ENCODE results near the gene LAMB3.

Gene LAMB3

DNA sequence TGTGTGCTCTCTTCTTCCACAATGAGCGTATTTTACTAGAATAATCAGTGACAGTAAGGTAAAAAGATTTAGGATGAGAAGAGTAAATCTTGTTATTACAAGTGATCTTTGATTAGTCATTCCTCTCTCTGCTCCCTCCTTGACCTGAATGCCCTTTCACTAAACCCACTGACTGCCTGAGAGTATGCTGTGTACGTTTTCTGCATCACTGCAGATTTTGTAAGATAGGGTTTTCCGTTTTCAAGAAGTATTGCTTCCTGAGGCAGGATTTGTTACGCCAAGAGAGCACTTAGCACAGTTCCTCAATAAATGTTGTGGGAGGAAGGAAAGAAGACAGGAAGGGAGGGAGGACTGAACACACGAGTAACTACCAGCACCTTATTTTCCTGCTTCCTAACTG, 7.7 kb upstream of the LAMB3 start:
- DNase-seq: no peak

- DNase-seq: no peak
Measured at GRCh38 chr1:209657918-209658317, 5.7 kb upstream of the LAMB3 start.

DNA sequence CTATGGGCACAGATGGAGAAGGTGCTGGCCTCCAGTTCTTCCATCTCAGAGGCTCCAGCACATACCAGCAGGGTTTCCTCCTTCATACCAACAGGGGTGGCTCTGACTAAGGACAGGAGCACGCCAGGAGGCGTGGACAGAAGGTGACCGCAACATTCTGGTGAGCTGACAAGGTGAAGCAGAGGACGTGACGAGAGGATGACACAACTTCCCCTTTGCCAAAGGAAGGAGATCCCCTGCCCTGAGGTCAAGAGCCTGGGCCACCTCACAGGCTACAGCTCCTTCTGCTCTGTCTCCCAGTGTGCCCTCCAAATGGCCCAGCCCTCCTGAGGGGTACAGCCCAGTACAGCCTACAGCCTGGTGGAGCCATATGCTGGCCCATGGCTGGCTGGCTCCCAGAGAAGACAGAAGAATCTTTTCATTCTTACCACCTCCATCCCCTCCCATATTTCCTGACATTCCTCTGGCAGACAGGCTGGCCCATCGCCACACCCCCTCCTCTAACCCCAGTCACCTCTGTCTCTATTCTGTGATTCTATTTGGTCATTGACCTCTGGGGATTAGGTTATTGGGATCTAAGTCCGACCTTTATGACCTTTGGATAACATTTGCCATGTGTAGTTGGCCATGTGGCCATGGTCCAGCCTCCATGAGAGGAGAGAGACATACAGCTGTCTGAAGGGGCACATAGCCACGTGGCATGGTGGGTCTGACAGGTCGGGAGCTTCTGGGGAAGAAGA, 5.1 kb upstream of the LAMB3 start:
- DNase-seq: no peak

- no peak for DNase-seq
Measured at GRCh38 chr1:209655411-209656231, 3.4 kb upstream of the LAMB3 start.

- DNase-seq: no peak
Measured at GRCh38 chr1:209653915-209654351, 1.7 kb upstream of the LAMB3 start.

- DNase-seq: no peak
Measured at GRCh38 chr1:209652873-209653401, 712 bp upstream of the LAMB3 start.

GRCh38 chr1:209651138-209651587, 1.1 kb downstream of the LAMB3 start:
- DNase-seq: no peak

DNA sequence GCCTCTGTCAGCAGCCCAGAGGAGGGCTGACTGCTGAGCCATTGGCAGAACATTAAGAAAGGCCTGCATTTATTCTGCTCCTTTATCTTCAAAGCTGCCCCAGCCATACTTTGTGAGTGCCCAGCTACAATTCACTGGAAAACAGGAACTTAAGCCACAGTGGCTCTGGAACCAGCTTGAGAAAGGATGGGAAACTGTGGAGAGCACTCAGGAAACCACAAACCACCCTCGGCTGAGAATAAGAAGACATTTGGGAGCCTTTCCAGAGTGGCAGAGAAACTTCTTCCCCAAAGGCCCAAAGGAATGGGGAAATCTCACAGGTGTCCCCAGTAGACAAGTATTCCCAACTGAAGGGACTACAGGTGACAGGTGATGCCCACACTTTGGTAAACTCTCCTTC, 1.8 kb downstream of the LAMB3 start:
- DNase-seq: no peak

DNA sequence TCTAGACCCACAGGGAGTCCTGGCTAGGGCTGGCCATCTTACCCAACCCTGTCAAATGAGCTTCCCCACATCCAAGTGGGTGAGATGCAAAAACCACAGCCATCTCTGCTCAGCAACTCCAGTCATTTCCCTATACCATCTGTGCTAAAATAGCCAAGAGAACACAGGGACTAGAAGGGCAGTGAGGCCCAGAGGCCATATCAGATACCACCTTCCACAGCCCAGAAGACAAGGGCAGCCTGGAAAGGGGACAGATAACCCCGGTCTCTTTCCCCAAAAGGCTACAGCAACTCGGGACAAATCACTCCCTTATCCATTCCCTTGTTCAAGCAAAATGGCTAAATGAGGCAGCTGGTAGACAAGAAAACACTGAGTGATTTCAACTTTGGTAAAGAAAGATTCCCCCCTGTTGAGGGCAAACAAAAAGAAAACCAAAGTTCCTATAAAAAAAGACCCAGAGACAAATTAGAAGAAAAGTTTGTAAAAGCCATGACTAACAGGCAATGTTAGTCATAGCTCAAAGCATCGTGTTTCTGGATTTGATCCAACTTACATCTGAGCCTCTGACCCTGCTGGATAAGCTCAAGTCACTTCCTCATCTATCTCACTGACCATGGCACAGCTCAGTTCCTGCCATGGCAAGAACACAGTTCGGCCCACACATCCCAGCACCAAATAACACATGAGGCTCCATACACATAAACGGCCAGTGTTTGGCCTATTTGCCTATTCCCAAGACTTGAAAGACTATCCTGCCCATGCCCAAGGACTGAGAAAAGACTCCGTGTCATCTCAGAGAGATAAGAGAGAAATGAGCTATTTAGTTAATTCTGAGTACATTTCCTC, 3.1 kb downstream of the LAMB3 start:
- DNase-seq: no peak

DNA sequence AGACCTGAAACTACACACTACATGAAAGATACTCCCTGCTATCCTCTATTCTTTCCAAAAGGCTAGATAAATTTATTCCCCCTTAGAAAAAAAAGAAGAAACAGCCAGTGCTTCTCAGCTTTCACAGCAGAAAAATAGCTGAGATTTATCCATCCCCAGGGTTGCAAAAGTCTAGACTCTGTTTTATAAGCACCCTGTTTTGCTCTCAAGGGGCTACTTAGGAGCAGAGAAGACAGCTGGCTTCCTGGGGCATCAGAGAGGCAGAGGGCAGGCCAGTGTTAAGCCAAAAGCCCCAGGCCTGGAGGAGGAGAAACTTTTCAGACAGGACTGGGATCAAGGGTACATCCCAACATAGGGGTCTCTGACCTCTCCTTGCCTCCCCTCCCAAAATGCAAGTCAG, 3.9 kb downstream of the LAMB3 start:
- DNase-seq: no peak

GRCh38 chr1:209647156-209647555, 5.1 kb downstream of the LAMB3 start:
- DNase-seq: no peak

- no peak for DNase-seq
Measured at GRCh38 chr1:209646558-209646957, 5.7 kb downstream of the LAMB3 start.

GRCh38 chr1:209645574-209646452, 6.4 kb downstream of the LAMB3 start:
- DNase-seq: no peak

GRCh38 chr1:209643285-209644020, 8.8 kb downstream of the LAMB3 start:
- DNase-seq: no peak

GRCh38 chr1:209642816-209643215, 9.4 kb downstream of the LAMB3 start:
- DNase-seq: no peak

- no peak for DNase-seq
Measured at GRCh38 chr1:209641832-209642172, 10.4 kb downstream of the LAMB3 start.

DNA sequence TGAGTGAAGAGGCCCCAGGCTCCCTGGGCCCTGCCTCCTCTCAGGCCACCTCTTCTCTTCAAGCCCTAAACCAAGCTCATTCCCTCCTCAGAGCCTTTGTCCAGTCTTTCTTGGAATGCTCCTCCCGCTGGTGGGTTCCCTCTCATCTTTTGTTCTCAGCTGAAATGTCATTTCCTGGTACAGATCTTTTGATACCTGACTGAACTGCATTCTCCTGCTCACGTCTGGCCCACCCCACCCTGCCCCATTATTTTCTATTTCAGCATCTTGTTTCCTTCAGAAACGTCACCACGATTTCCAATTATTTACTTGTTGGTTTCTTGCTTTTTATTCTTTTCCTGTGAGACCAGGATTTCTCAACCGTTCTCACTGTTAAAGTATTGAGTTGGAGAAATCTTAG, 16.4 kb downstream of the LAMB3 start:
- DNase-seq: no peak

- no peak for DNase-seq
Measured at GRCh38 chr1:209634005-209634737, 18.1 kb downstream of the LAMB3 start.

DNA sequence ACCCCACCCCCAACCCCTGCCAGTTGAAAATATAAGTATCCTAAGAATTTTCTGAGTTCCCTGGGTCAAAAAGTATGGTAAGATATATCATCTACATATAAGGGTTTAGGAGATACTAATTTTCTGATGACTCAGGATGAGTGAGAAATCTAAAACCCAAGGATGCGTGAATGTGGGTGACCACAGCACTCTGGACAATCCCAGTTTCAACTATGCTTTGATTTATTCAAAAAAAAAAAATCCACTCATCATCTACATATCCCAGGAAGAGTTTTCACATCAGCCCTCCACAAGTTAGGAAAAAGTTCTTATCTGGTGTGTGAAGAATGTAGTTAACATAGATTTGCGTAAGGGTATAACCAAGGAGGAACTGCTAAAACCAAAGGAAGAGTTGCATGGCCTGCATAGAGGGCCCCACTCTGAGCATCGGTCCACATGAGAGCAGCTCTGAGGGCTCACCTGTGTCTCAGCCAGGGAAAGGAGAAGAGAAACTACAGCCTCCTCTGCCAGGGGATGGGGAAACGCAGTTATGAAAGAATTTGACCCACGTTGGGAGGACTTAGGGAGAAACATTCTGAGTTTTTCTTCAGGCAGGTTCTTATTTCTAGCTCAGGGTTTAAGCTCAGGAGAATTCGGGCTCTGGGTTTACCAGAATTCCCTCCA, 18.8 kb downstream of the LAMB3 start:
- no peak for DNase-seq

Measured in activated CD4-positive, CD25-positive, alpha-beta regulatory T cell treated with anti-CD3 and anti-CD28 coated beads, Interleukin-2, amount 50 U/mL, for 72 hours (primary cell).